Embryonic facial prominence (tissue), 1 donor: ENCODE results near the gene SPHKAP.
"Not testable (repeated sequence)": the region's sequence is repeated elsewhere in the genome, so short reads cannot be mapped to it uniquely, and the experiment has no call there.

Experiments used
- DNase-seq: peaks from one replicate; pipeline ENCODE4 v3.0.0-alpha.2; 2016; ENCODE audit errors: extremely low spot score

SPHKAP gene

GRCh38 chr2:228181098-228182019 is at the start of gene SPHKAP:
TSS of gene SPHKAP (minus strand) at chr2:228181687. CDS start at chr2:228181598, 89 bp downstream.
- no peak for DNase-seq

- no peak for DNase-seq
These were observed 46.0 kb upstream of the SPHKAP start for GRCh38 chr2:228227466-228227865.

- no peak for DNase-seq
These were observed 42.9 kb upstream of the SPHKAP start for GRCh38 chr2:228224410-228224809.

- not testable (repeated sequence) for DNase-seq
These were observed 37.1 kb upstream of the SPHKAP start for GRCh38 chr2:228218593-228218992.

- DNase-seq = no peak
These were observed 16.0 kb upstream of the SPHKAP start for GRCh38 chr2:228197504-228197903.

GRCh38 chr2:228180181-228181097 is 1.0 kb downstream of the SPHKAP start:
- no peak for DNase-seq

GRCh38 chr2:228167290-228167689 is 14.2 kb downstream of the SPHKAP start:
- DNase-seq = no peak

- no peak for DNase-seq
These were observed 16.8 kb downstream of the SPHKAP start for GRCh38 chr2:228164718-228165117.

- no peak for DNase-seq
These were observed 23.6 kb downstream of the SPHKAP start for GRCh38 chr2:228157841-228158240.

GRCh38 chr2:228144961-228145360 is 36.5 kb downstream of the SPHKAP start:
- DNase-seq = no peak

- no peak for DNase-seq
These were observed 40.5 kb downstream of the SPHKAP start for GRCh38 chr2:228140934-228141528.

- no peak for DNase-seq
These were observed 45.5 kb downstream of the SPHKAP start for GRCh38 chr2:228136027-228136426.

- no peak for DNase-seq
These were observed 46.2 kb downstream of the SPHKAP start for GRCh38 chr2:228135300-228135699.

- DNase-seq = no peak
These were observed 49.7 kb downstream of the SPHKAP start for GRCh38 chr2:228131833-228132232.

- DNase-seq = no peak
These were observed 55.1 kb downstream of the SPHKAP start for GRCh38 chr2:228126401-228126800.

- no peak for DNase-seq
These were observed 62.5 kb downstream of the SPHKAP start for GRCh38 chr2:228118940-228119339.

- DNase-seq = no peak
These were observed 73.6 kb downstream of the SPHKAP start for GRCh38 chr2:228107846-228108245.

- no peak for DNase-seq
These were observed 75.8 kb downstream of the SPHKAP start for GRCh38 chr2:228105526-228106250.

GRCh38 chr2:228104215-228104614 is 77.3 kb downstream of the SPHKAP start:
- DNase-seq = no peak

GRCh38 chr2:228103379-228103778 is 78.1 kb downstream of the SPHKAP start:
- no peak for DNase-seq

GRCh38 chr2:228102949-228103348 is 78.5 kb downstream of the SPHKAP start:
- no peak for DNase-seq
